Measurements from ENCODE around the gene FZD7.

The FZD7 gene

DNA sequence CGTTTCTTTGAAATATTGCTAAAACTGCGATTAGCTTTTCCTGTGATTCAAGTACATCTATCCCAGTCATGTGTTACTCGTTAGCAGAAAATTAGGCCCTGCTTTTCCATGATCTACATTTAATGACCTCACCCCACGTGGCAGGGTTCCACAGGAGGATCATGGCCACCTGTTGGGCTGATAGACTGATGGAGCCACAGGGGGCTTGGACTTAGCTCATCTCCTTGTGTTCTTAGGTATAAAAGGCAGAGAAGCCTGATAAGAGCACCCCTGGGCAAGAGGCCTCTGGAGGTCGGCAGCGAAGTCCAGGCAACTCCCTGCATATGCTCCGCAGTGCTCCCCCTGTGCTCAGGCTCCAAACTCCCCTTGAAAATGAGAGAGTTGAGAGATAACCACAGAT is 12.9 kb downstream of the FZD7 start:
- H3K4me1 ChIP-seq (ENCODE audit: control insufficient read depth in 1 of 2, insufficient read depth in 2 of 2, low read length in 2 of 2) = no peaks in the 10 kb centered on the region
- H3K9ac ChIP-seq (ENCODE audit: low read depth in 1 of 2, low read length in 2 of 2) = no peak overlapping the region
- H3K27me3 ChIP-seq (ENCODE audit: control insufficient read depth in 1 of 2, insufficient read depth in 2 of 2, low read length in 2 of 2) = no peaks in the 10 kb centered on the region
- H3K36me3 ChIP-seq (ENCODE audit: control insufficient read depth in 1 of 2, insufficient read depth in 2 of 2, low read length in 2 of 2) = no peaks in the 10 kb centered on the region
- H3K9me3 ChIP-seq (ENCODE audit: control insufficient read depth in 1 of 2, low read length in 2 of 2) = no peaks in the 10 kb centered on the region
- H3K27ac ChIP-seq (ENCODE audit: low read depth, low read length) = no peak overlapping the region
- no peak overlapping the region for H3K4me3 ChIP-seq (ENCODE audit: low read depth in 1 of 2, low read length in 2 of 2)

DNA sequence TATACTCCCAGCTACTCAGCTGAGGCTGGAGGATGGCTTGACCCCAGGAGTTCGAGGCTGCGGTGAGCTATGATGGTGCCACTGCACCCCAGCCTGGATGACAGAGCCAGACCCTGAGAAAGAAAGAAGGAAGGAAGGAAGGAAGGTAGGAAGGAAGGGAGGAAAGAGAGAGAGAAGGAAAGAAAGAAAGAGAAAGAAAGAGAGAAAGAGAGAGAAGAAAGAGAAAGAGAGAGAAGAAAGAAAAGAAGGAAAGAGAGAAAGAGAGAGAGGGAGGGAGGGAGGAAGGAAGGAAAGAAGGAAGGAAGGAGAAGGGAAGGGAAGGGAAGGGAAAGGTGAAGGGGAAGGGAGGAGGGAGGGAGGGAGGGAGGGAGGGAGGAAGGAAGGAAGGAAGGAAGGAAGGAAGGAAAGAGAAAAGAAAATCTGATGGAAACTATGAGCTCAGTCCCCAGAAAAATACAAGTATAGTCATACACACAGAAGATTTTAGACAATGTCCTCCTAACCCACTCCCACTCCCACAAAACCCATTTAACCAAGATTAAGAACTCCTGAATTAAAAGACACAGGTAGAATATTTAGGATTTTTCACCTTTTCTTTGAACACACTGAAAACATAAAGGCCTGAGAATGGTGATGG is 15.6 kb downstream of the FZD7 start:
- Histone ChIP-seq H3K4me3 (ENCODE audit: low read depth in 1 of 2, low read length in 2 of 2) (no peak overlapping the region), H3K9ac (ENCODE audit: low read depth in 1 of 2, low read length in 2 of 2) (no peak overlapping the region), H3K36me3 (ENCODE audit: control insufficient read depth in 1 of 2, insufficient read depth in 2 of 2, low read length in 2 of 2) (no peaks in the 10 kb centered on the region)

DNA sequence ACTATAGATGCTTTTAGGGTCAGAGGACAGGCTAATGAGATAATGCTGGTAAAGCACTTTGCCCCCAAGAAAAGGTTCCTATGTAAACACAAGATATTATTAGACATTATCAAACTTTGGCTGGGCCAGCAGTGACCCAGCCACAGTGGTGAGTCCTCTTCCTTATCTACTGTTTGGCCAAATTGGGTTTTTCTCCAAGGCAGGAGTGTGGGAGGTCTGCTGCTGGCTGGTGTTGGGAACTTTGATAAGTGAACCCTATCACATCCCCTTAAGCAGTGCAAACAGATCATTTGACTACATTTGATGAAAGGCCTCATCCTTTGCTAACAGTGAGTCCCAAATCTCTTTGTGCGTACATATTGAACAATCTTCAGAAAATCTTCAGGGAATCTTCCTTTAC is 16.2 kb downstream of the FZD7 start:
- H3K4me1 ChIP-seq (ENCODE audit: control insufficient read depth in 1 of 2, insufficient read depth in 2 of 2, low read length in 2 of 2) = no peaks in the 10 kb centered on the region
- H3K36me3 ChIP-seq (ENCODE audit: control insufficient read depth in 1 of 2, insufficient read depth in 2 of 2, low read length in 2 of 2) = no peaks in the 10 kb centered on the region
- no peaks in the 10 kb centered on the region for H3K9me3 ChIP-seq (ENCODE audit: control insufficient read depth in 1 of 2, low read length in 2 of 2)
- no peak overlapping the region for H3K27ac ChIP-seq (ENCODE audit: low read depth, low read length)
- peaks cover 0 to 3% of the 10 kb centered on the region in 2 donors for H3K27me3 ChIP-seq (ENCODE audit: control insufficient read depth in 1 of 2, insufficient read depth in 2 of 2, low read length in 2 of 2)
- no peak overlapping the region for H3K9ac ChIP-seq (ENCODE audit: low read depth in 1 of 2, low read length in 2 of 2)
- no peak overlapping the region for H3K4me3 ChIP-seq (ENCODE audit: low read depth in 1 of 2, low read length in 2 of 2)

More for the DNA sequence above, 15.6 kb downstream of the FZD7 start:
- H3K4me1 ChIP-seq (ENCODE audit: control insufficient read depth in 1 of 2, insufficient read depth in 2 of 2, low read length in 2 of 2) = no peaks in the 10 kb centered on the region
- no peaks in the 10 kb centered on the region for H3K9me3 ChIP-seq (ENCODE audit: control insufficient read depth in 1 of 2, low read length in 2 of 2)
- no peaks in the 10 kb centered on the region for H3K27me3 ChIP-seq (ENCODE audit: control insufficient read depth in 1 of 2, insufficient read depth in 2 of 2, low read length in 2 of 2)
- no peak overlapping the region for H3K27ac ChIP-seq (ENCODE audit: low read depth, low read length)

DNA sequence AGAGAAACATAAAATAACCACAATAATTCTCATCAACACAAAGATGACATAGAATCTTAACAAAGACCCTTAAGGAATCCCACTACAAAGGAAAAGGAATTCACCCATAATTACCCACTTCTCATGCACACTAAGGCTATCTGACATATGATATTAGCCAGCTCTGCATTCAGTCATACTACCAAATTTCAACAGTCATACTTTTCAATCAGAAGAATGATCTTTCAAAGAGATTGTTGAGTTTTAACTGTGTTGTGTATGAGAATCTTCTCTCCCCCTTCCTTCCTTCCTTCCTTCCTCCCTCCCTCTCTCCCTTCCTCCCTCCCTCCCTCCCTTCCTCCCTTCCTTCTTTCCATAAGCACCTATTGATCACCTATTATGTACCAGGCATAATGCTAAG is 17.0 kb downstream of the FZD7 start:
- Histone ChIP-seq H3K36me3 (ENCODE audit: control insufficient read depth in 1 of 2, insufficient read depth in 2 of 2, low read length in 2 of 2) (no peaks in the 10 kb centered on the region), H3K9ac (ENCODE audit: low read depth in 1 of 2, low read length in 2 of 2) (no peak overlapping the region), H3K27ac (ENCODE audit: low read depth, low read length) (no peak overlapping the region), H3K4me1 (ENCODE audit: control insufficient read depth in 1 of 2, insufficient read depth in 2 of 2, low read length in 2 of 2) (no peaks in the 10 kb centered on the region), H3K9me3 (ENCODE audit: control insufficient read depth in 1 of 2, low read length in 2 of 2) (no peaks in the 10 kb centered on the region), H3K4me3 (ENCODE audit: low read depth in 1 of 2, low read length in 2 of 2) (no peak overlapping the region), H3K27me3 (ENCODE audit: control insufficient read depth in 1 of 2, insufficient read depth in 2 of 2, low read length in 2 of 2) (peaks cover 0 to 3% of the 10 kb centered on the region in 2 donors)

DNA sequence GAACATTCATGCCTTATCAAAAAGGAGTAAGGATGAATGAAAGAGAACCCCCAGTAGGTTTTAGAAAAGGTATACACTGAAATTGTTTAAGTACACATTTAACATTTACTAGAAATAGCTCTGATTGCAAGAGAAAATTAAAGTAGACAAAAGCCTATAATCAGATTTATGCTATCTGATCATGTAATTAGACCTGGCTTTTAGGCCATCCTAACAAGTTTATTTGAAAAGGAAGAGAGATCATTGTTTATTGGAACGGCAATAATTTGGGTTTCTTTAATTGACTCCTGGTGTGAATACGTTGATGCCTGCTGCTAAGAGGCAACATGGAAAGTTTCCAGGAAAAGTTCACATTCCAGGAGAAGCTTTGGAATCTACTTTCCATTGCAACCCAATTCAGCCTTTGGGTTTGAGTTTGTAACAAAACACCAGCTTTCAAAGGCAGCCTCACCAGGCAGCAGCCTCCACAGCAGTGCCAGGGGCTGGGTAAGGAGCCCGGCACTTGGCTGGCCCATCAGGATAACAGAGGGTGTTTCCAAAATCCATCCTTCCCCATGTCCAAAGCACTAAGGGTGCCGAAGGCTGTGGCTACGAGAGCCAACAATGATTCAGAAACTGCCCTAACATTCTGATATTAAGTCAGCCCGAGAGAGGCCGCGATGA is 18.0 kb downstream of the FZD7 start:
- H3K27ac ChIP-seq (ENCODE audit: low read depth, low read length) = no peak overlapping the region
- H3K4me1 ChIP-seq (ENCODE audit: control insufficient read depth in 1 of 2, insufficient read depth in 2 of 2, low read length in 2 of 2) = no peaks in the 10 kb centered on the region
- no peaks in the 10 kb centered on the region for H3K36me3 ChIP-seq (ENCODE audit: control insufficient read depth in 1 of 2, insufficient read depth in 2 of 2, low read length in 2 of 2)
- H3K27me3 ChIP-seq (ENCODE audit: control insufficient read depth in 1 of 2, insufficient read depth in 2 of 2, low read length in 2 of 2) = peaks cover 0 to 3% of the 10 kb centered on the region in 2 donors
- no peaks in the 10 kb centered on the region for H3K9me3 ChIP-seq (ENCODE audit: control insufficient read depth in 1 of 2, low read length in 2 of 2)
- H3K4me3 ChIP-seq (ENCODE audit: low read depth in 1 of 2, low read length in 2 of 2) = no peak overlapping the region
- no peak overlapping the region for H3K9ac ChIP-seq (ENCODE audit: low read depth in 1 of 2, low read length in 2 of 2)

DNA sequence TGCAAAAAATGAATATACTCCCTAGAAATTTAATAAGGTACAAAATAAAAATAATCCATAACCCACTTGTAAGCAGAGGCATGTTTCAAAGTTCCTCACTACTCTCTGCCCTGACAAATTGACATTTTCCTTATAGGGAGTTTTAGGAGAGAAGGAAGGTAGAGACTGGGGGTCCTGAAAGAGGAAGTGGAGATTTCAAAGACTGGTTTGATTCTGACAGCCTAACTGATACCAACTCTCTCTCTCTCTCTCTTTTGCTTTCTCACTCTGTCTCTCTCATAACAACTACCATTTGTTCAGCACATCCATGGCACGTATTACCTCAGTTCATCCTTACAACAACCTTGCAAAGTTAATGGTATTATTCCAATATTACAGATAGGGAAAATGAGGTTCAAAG is 18.6 kb downstream of the FZD7 start:
- no peak overlapping the region for H3K27ac ChIP-seq (ENCODE audit: low read depth, low read length)
- no peak overlapping the region for H3K9ac ChIP-seq (ENCODE audit: low read depth in 1 of 2, low read length in 2 of 2)
- H3K27me3 ChIP-seq (ENCODE audit: control insufficient read depth in 1 of 2, insufficient read depth in 2 of 2, low read length in 2 of 2) = peaks cover 0 to 3% of the 10 kb centered on the region in 2 donors
- H3K9me3 ChIP-seq (ENCODE audit: control insufficient read depth in 1 of 2, low read length in 2 of 2) = no peaks in the 10 kb centered on the region
- H3K4me1 ChIP-seq (ENCODE audit: control insufficient read depth in 1 of 2, insufficient read depth in 2 of 2, low read length in 2 of 2) = no peaks in the 10 kb centered on the region
- no peaks in the 10 kb centered on the region for H3K36me3 ChIP-seq (ENCODE audit: control insufficient read depth in 1 of 2, insufficient read depth in 2 of 2, low read length in 2 of 2)
- no peak overlapping the region for H3K4me3 ChIP-seq (ENCODE audit: low read depth in 1 of 2, low read length in 2 of 2)

DNA sequence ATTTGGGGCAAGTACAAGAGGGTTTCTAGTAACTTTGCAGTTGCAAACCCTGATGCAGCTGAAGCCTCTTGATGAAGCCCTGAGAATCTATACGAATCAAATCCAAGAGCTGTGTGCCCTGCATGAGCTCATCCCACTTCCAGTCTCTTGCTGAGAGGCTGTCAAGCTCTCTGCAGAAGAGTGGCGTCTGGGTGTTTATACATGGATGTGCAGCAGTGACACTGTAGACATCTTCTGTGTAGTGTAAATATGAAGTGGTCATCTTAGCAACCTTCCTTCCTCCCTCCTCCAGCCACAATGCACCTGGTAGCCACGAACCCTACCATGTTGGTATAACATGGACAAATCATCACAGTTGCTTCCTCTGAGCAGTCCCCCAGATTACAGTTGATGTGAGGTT is 21.0 kb downstream of the FZD7 start:
- Histone ChIP-seq H3K9ac (ENCODE audit: low read depth in 1 of 2, low read length in 2 of 2) (no peak overlapping the region), H3K9me3 (ENCODE audit: control insufficient read depth in 1 of 2, low read length in 2 of 2) (no peaks in the 10 kb centered on the region), H3K4me1 (ENCODE audit: control insufficient read depth in 1 of 2, insufficient read depth in 2 of 2, low read length in 2 of 2) (no peaks in the 10 kb centered on the region), H3K27ac (ENCODE audit: low read depth, low read length) (no peak overlapping the region), H3K4me3 (ENCODE audit: low read depth in 1 of 2, low read length in 2 of 2) (no peak overlapping the region), H3K27me3 (ENCODE audit: control insufficient read depth in 1 of 2, insufficient read depth in 2 of 2, low read length in 2 of 2) (peaks cover 0 to 3% of the 10 kb centered on the region in 2 donors), H3K36me3 (ENCODE audit: control insufficient read depth in 1 of 2, insufficient read depth in 2 of 2, low read length in 2 of 2) (no peaks in the 10 kb centered on the region)

DNA sequence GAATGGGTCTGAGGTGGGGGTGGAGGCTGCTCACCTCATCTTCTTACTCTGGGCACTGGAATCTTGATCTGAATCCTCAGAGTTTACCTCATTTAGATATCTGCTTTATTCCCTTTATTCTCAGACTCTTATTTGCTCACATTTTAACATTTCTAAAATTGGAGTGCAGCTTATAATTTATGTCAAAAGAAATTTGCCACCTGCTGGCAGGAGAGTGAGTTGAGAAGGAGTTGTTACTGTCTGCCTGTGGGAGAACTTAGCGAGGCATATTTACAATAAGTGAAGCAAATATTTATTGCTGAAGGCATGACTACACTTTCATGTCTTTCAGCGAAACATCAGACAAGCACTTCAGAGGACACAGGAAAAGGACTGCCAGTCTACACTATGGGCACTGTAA is 23.0 kb downstream of the FZD7 start:
- H3K9ac ChIP-seq (ENCODE audit: low read depth in 1 of 2, low read length in 2 of 2) = no peak overlapping the region
- no peak overlapping the region for H3K4me3 ChIP-seq (ENCODE audit: low read depth in 1 of 2, low read length in 2 of 2)
- no peak overlapping the region for H3K27ac ChIP-seq (ENCODE audit: low read depth, low read length)
- H3K27me3 ChIP-seq (ENCODE audit: control insufficient read depth in 1 of 2, insufficient read depth in 2 of 2, low read length in 2 of 2) = peaks cover 0 to 3% of the 10 kb centered on the region in 2 donors
- H3K36me3 ChIP-seq (ENCODE audit: control insufficient read depth in 1 of 2, insufficient read depth in 2 of 2, low read length in 2 of 2) = no peaks in the 10 kb centered on the region
- no peaks in the 10 kb centered on the region for H3K9me3 ChIP-seq (ENCODE audit: control insufficient read depth in 1 of 2, low read length in 2 of 2)
- H3K4me1 ChIP-seq (ENCODE audit: control insufficient read depth in 1 of 2, insufficient read depth in 2 of 2, low read length in 2 of 2) = no peaks in the 10 kb centered on the region

DNA sequence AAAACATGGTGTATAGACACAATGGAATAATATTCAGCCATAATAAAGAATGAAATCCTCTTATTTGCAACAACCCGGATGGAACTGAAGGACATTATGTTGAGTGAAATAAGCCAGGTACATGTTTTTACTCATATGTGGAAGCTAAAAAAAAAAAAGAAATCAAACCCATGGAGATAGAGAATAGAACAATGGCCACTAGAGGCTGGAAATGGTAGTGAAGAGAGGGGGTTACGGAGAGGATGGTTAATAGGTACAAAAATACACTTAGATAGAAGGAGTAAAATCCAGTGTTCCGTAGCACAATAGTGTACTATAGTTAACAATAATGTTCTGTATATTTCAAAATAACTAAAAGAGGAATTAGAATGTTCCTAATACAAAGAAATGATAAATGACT is 26.6 kb downstream of the FZD7 start:
- Histone ChIP-seq H3K4me1 (ENCODE audit: control insufficient read depth in 1 of 2, insufficient read depth in 2 of 2, low read length in 2 of 2) (peaks cover 0 to 5% of the 10 kb centered on the region in 2 donors), H3K9me3 (ENCODE audit: control insufficient read depth in 1 of 2, low read length in 2 of 2) (no peaks in the 10 kb centered on the region), H3K4me3 (ENCODE audit: low read depth in 1 of 2, low read length in 2 of 2) (no peak overlapping the region), H3K27me3 (ENCODE audit: control insufficient read depth in 1 of 2, insufficient read depth in 2 of 2, low read length in 2 of 2) (no peaks in the 10 kb centered on the region), H3K27ac (ENCODE audit: low read depth, low read length) (no peak overlapping the region), H3K36me3 (ENCODE audit: control insufficient read depth in 1 of 2, insufficient read depth in 2 of 2, low read length in 2 of 2) (no peaks in the 10 kb centered on the region), H3K9ac (ENCODE audit: low read depth in 1 of 2, low read length in 2 of 2) (no peak overlapping the region)

DNA sequence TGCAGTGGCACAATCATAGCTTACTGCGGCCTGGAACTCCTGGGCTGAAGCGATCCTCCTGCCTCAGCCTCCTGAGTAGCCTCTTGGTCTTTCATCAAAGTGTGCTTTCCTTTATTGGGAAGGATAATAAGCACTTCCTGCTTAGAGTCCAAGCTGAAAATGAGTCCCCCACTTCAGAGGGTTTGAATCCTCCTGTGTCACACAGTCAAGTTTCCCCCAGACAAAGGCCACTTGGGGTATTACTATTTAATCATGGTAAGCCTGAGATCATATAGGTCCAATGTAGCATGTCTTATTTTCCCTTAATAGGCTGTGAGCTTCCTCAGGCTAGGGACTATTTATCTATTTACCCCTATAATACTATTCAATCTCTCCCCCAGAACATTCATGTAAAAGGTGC is 28.0 kb downstream of the FZD7 start:
- H3K36me3 ChIP-seq (ENCODE audit: control insufficient read depth in 1 of 2, insufficient read depth in 2 of 2, low read length in 2 of 2) = no peaks in the 10 kb centered on the region
- H3K4me1 ChIP-seq (ENCODE audit: control insufficient read depth in 1 of 2, insufficient read depth in 2 of 2, low read length in 2 of 2) = peaks cover 0 to 5% of the 10 kb centered on the region in 2 donors
- no peak overlapping the region for H3K27ac ChIP-seq (ENCODE audit: low read depth, low read length)
- no peak overlapping the region for H3K4me3 ChIP-seq (ENCODE audit: low read depth in 1 of 2, low read length in 2 of 2)
- no peak overlapping the region for H3K9ac ChIP-seq (ENCODE audit: low read depth in 1 of 2, low read length in 2 of 2)
- no peaks in the 10 kb centered on the region for H3K9me3 ChIP-seq (ENCODE audit: control insufficient read depth in 1 of 2, low read length in 2 of 2)
- H3K27me3 ChIP-seq (ENCODE audit: control insufficient read depth in 1 of 2, insufficient read depth in 2 of 2, low read length in 2 of 2) = no peaks in the 10 kb centered on the region

All from duodenal mucosa (tissue), 2 donors.